Renal pelvis (tissue), 4 donors: ENCODE results near the gene ZBTB8A. TPM values are rescaled to one million over a fixed set of nuclear protein-coding genes. Genes with fewer than 3 reads are reported as not detected.
"Not testable (repeated sequence)": the region's sequence is repeated elsewhere in the genome, so short reads cannot be mapped to it uniquely, and the experiment has no call there.

Experiments used
- DNase-seq: peaks from one replicate; pipeline ENCODE4 v3.0.0-alpha.2; 2013
- polyA plus RNA-seq, 3 donors: library from polyadenylated mRNA; unstranded; fragments of 120-200 nt; gene quantifications; one replicate each; pipeline ENCODE4 v1.2.1, GENCODE V29; 2013; ENCODE audit not compliant: insufficient read length in 3 of 3

ZBTB8A gene
- polyA plus RNA-seq, 3 donors = 12.9 to 18.5 (median 16.4) TPM

DNA sequence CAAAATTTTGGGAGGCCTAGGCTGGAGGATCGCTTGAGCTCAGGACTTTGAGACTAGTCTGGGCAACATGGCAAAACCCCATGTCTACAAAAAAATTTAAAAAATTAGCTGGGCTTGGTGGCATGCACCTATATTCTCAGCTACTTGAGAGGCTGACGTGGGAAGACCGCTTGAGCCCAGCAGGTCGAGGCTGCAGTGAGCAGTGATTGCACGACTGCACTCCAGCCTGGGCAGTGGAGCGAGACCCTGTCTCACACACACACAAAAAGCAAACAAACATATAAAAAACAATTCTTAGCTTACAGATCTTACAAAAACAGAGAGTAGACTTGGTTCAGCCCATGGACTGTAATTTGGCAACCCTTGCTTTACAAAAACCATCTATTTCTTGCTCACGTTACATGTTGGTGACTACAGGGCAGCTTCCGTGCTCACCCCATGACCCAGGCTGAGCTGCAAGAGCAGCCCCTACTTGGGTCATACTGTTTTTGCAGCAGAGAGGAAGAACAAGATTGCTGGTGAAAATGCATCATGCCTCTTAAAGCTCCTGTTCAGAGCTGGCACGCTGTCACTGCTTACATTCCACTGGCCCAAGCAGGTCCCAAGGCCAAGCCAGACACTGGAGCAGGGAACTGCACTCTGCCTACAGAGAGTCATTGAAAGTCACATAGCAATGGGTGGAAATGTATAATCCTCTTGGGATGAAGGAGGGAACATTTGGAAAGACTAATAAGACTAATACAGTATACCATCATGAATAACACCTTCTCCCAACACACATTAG, 13.4 kb upstream of the ZBTB8A start:
- no peak for DNase-seq

DNA sequence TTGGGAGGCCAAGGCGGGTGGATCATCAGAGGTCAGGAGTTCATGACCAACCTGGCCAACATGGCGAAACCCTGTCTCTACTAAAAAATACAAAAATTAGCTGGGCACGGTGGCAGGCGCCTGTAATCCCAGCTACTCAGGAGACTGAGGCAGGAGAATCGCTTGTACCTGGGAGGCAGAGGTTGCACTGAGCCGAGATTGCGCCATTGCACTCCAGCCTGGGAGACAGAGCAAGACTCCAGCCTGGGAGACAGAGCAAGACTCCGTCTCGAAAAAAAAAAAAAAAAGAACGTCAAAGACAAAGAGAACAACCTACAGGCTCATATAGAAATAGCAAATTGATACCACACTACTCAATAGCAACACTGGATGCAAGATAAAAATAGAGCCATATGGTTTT, 10.7 kb upstream of the ZBTB8A start:
- DNase-seq = not testable (repeated sequence)

DNA sequence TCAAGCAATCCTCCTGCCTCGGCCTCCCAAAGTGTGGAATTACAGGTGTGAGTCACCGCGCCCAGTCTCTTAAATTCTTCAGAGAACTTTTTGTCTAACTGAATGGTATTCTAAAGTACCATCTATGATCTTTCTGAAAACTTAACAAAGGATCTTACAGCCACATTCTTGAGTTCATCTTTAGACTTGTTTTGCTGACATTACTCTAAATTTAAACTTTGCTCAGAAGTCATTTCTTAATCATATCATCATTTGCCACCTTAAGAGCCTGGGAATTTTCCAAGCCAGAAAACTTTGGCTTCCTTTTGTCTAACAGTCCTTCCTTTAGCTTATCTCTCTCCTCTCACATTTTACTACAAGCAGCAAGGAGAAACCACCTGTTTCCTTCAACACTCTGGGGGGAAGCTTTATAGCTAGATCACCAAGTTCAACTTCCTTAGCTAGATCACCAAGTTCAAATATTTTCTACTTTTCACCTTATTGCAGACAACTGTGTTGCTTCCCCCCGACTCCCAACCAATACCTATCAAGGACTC, 5.4 kb upstream of the ZBTB8A start:
- no peak for DNase-seq

DNA sequence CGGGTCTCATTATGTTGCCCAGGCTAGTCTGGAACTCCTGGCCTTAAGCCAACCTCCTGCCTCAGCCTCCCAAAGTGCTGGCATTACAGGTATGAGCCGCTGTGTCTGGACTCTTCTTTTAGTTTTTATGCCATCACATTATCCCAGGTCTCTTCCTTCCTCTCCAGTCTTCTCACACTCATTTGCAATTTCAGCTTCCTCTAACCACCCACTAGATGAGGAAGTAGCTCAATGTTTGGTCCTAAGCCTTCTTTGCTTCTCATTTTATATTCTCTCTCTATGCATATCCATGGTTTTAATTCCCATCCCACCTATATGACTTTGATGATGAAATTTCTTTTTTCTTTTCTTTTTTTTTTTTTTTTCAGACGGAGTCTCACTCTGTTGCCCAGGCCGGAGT, 3.1 kb upstream of the ZBTB8A start:
- no peak for DNase-seq

DNA sequence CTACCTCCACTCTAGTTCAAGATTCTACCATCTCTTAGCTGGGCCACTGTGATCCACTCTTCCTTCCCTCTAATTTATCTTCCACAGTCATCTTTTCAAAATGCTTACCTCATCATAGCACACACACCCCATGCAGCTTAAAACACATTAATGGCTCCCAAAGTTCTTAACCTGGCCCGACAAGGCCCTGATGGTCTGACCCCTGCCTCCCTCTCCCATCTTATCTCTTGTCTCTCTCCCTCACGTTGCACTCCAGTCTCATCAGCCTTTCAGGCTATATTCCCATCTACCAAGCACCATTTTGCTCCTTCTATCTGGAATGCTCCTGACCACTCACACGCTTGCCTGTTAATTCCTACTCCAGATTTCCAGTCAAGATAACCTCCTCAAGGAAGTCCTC, 2.5 kb upstream of the ZBTB8A start:
- DNase-seq = no peak

DNA sequence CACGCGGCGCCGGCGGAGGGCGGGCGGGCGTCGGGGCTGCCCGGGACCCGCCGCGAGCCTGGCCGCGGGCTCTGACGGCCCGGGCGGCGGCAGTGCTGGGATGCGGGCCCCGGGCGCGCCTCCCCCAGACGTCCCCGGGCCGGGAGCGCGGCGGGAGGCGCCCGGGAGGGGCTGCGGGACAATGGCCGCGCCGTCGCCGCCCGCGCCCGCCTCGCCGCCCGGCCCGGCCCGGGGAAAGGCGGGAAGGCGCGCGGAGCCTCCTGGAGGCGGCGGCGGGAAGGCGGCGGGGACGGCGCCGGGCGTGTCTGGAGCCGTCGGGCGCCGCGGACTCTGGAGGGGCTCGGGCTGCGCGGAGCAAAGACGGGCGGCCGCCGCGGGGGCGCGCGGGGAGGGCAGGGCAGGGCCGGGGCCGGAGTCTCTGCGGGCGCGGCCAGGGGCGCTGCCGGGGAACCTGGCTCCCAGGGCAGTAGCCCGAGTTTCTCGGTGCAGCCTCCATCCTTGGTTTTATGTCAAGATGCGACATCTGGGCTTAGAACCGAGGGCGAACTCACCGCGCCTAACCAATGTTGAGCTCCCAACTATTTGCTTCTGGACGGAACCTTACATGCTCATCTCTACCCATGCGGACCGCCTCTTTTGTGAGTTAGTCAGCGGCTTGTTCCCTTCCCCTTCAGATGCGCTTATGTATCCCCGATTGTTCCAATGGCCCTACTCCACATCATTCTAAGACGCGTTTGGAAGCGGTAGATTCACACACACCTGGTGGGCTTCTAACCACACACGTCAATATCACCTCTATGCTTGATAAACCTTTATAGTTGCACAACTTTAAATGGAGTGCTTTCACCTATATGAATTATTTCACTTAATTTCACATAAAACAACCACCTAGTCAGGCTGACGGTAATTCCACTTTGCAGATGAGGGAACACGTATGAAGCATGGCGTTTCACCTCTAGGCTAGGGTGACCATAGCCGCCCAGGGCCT, 651 bp downstream of the ZBTB8A start:
- no peak for DNase-seq

DNA sequence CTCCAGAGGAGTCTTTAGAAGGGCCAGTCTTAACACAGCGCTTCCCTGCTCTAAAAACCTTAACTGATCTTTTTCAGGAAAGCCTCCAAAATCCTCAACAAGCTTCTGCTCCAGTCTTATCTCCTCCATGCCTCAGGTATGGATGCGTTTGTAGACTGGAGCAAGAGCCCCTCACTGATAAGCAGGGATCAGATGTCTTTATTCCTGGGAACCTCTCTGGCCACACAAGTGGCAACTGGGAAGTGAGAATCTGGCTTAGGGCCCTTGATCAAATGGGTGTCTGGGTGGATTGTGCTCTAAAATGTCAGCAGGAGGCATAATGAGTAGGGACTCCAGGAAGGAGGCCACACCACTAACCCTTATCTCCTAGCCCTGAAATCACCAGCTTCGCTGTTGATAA, 1.4 kb downstream of the ZBTB8A start:
- DNase-seq = no peak

DNA sequence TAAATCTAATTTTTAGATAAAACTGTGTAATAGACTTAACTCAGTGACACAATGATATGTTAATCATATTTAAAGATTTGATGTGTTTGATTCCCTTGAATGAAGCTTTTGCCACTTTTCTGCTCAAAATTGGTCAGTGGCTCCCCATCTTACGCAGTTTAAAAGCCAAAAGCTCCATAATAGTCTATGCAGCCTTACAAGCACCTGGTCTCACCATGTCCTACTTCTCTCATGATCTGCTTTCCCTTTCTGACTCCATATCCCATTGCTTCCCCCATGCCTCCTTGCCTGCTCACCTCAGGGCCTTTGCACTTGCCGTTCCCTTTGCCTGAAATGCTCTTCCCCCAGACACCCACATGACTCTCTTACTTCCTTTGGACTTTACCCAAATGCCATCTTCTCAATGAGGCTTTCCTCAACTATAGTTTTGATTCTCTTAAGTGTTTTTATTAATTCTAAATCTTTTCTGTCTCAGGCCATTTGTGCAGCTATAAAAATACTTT, 1.9 kb downstream of the ZBTB8A start:
- DNase-seq = no peak

DNA sequence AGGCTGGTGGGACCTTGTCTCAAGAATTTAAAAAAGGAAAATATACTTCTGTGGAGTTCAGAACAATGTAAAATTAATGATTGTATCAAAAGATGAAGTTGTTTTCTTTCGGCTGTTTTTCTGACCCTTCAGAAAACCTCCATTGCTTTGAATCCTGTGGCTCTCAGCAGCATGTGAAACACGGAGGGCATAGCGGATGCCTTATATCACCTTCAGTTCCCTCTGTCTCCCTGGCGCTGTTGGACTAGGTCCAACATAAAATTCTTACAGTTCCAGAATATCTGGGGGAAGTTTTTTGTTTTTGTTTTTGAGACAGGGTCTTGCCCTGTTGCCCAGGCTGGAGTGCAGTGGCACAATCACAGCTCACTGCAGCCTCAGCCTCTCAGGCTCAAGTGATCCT, 7.4 kb downstream of the ZBTB8A start:
- no peak for DNase-seq

DNA sequence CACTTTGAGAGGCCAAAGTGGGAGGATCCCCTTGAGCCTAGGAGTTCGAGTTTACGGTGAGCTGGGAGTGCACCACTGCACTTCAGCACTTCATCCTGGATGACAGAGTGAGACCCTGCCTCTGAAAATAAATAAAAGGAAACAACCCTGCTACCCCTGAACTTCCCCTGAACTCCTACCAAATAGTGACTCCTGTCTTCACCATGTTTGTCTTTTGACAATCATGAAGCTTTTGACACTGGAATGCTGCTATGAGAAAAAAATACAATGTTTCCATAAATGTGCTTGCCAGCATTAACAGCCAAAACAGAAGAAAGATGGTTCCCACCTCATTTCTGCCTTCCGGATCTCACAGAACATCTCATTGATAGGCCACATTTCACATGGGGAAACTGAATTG, 10.4 kb downstream of the ZBTB8A start:
- DNase-seq = no peak

DNA sequence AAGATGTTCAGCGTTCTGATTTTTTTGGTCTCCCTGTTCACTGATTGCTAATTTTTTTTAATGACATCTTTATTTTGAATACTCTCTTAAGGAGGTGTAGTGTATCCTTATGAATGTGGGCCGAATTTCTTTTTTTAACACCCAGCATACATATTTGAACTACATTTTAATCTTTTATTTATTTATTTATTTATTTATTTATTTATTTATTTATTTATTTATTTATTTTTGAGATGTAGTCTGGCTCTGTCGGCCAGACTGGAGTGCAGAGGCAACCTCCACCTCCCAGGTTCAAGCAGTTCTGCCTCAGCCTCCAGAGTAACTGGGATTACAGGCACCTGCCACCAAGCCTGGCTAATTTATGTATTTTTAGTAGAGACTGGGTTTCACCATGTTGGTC, 15.1 kb downstream of the ZBTB8A start:
- DNase-seq = no peak

DNA sequence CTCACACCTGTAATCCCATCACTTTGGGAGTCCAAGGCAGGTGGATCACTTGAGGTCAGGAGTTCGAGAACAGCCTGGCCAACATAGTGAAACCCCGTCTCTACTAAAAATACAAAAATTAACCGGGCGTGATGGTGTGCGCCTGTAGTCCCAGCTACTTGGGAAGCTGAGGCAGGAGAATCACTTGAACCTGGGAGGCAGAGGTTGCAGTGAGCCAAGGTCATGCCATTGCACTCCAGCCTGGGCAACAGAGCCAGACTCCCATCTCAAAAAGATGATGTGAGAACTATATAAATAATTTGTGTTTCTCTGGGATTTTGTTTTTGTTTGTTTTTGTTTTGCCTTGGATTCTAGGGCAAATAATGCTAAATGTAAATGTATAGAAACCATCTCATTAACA, 17.8 kb downstream of the ZBTB8A start:
- DNase-seq = not testable (repeated sequence)

DNA sequence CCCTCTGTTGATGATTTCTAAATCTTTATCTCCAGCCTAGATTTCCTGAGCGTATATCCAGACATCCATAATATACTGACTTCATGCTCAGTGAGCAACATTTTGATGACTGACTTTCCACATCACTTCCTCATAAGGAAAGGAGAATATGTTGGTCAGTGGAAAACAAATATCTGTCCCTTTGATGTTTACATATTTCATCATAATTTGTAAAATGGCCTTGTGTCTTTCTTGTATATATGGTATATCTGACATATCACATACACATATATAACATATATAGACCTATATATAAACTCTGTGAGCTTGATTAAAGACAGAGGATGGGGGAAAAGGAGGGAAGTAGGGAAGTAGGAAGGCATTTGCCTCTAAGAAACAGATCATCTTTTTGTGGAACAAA, 18.6 kb downstream of the ZBTB8A start:
- no peak for DNase-seq

DNA sequence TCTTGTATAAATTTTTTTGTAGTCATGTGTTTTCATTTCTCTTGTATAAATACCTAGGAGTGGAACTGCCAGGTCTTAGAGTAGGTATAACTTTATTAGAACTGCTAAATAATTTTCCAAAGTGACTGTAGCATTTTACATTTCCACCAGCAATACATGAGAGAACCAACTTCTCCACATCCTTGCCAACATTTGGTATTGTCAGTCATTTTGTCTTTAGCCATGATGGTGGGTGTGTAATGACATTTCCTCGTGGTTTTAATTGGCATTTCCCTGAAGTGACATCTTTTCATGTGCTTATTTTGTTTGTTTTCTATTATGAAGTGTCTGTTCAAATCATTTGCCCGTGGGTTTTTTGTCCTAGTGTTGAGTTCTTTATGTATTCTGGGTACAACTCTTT, 29.7 kb downstream of the ZBTB8A start:
- DNase-seq = no peak

DNA sequence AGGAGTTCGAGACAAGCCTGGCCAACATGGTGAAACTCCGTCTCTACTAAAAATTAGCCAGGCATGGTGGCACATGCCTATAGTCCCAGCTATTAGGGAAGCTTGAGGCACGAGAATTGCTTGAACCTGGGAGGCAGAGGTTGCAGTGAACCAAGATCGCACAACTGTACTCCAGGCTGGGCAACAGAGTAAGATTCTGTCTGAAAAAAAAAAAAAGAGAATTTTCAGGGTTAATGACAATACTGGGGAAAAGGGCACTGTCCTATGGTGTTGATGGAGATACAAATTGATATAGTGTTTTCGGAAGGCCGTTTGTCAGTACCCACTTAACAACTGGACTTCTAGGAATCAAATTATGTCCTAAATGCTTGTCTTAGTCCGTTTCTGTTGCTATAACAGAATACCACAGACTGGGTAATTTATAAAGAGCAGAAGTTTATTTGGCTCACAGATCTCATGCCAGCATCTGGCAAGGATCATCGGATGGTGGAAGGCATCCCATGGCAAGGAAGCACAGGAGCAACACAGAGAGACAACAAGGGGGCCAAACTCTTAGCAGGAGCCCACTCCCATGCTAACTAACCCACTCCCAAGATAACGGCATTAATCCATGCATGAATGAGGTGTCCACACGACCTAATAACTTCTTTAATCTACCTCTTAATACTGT, 41.3 kb downstream of the ZBTB8A start:
- no peak for DNase-seq

DNA sequence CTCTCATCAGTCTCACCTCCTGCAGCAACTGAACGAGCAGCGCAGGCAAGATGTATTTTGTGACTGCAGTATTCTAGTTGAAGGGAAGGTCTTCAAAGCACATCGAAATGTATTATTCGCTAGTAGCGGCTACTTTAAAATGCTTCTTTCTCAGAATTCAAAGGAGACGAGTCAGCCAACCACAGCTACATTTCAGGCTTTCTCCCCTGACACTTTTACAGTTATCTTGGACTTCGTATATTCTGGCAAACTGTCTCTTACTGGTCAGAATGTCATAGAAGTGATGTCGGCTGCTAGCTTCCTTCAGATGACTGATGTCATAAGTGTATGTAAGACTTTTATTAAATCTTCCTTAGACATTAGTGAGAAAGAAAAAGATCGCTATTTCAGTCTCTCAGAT, 53.7 kb downstream of the ZBTB8A start:
- DNase-seq = no peak

DNA sequence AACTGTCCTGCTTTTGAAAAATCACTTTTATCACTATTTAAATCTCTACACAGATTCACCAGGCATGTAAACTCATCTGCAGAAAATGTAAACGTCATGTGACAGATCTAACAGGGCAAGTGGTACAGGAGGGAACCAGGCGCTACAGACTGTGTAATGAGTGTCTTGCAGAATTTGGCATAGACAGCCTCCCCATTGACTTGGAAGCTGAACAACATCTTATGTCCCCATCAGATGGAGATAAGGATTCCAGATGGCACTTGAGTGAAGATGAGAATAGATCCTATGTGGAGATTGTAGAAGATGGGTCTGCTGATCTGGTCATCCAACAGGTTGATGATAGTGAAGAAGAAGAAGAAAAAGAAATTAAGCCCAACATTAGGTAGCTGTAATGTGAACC, 60.8 kb downstream of the ZBTB8A start:
- DNase-seq = no peak

DNA sequence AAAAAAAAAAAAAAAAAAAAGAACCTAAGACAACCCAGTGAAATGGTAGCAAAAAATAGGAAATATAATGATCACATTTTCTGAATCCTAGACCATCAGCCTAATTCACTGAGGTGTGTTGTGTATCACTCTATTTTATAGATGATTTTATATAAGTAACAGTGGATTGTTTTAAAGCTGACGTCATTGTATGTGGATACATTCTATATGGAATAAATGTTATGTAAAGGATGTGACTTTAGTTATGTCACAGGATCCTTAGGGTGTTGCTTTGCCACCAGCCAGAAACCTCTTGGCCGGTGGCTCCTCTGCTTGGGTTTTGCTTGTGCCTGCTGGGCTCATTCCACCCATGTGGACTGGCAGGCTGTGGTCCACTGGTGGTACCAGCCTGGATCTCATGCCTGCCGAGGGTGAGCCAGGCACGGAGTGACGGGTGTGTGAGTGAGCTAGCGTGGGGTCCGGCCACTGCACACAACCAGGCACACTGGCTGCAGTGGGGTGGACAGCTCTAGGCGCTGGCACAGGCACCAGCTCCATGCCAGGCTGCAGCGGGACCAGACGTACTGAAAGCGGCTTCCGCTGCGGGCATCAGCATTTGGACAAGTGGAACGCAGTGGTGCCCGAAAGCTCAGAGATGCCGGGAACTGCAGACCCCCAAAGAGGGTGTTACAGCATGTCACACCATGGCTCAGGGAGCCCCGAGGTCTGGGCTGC, 66.6 kb downstream of the ZBTB8A start:
- DNase-seq = no peak

DNA sequence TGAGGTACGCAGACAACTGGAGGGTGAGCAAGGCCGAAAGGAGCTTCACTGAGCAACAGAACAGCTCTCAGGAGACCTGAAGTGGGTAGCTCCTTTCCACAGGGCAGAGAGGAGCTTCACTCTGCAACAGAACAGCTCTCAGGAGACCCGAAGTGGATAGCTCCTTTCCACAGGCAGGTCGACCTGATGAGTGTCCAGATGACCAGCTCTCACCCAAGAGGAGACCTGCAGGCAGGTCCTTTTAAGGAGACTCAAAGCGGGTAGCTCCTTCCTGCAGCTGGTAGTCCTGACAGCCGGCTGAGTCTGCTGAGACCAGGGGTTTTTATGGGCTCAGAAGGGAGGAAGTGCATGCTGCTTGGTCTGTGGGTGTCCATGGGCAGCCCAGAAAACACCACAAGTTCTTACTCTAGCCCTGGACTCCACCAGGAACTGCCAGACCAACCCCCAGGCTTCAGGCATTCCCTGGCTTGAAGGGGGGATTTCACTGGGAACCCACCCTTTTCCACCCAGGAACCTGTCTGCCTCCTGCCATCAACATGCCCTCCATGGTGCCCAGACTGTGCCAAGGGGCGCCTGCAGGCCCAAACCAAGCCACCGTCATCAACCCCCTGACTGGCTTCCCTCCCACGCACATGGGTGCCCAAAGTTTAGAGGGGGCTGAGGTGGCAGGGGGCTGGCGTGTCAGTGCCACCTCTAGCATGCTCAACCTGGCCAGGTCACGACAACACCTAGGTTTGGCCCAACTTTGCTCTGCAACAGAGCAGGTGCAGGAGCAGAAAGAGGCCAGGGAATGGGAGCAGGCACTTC, 67.5 kb downstream of the ZBTB8A start:
- no peak for DNase-seq

DNA sequence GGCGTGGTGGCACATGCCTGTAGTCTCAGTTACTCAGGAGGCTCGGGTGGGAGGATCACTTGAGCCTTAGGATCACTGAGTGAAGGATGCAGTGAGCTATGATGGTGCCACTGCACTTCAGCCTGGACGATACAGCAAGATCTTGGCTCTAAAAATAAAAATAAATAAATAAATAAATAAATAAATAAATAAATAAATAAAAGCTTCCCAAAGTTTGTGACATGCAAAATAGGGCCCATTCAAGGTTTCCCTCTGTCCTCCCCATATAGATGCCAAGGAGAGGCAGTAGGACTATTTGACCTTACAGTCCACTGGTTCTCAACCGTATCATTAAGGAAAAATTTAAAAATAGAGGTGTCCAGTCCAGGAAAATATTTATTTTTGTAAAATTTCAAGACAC, 70.0 kb downstream of the ZBTB8A start:
- no peak for DNase-seq

DNA sequence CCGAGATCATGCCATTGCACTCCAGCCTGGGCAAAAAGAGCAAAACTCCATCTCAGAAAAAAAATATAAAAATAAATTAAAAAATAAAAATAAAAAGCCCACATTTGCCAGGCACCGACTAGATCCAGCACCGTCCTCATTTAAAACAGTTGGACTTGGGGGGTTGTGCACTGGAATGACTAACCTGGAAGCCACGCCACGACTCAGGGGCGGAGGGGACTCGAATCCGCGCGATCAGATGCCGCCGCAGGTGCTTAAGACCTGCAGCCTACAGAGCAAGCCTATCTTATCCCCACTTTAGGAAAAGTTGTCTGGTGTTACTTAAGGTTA, 72.6 kb downstream of the ZBTB8A start:
- DNase-seq = no peak
